ENCODE measurements around the gene SYT14. TPM values are rescaled to one million over a fixed set of nuclear protein-coding genes. Genes with fewer than 3 reads are reported as not detected.
"Not testable (repeated sequence)": the region's sequence is repeated elsewhere in the genome, so short reads cannot be mapped to it uniquely, and the experiment has no call there.

SYT14 gene
- total RNA-seq, 1 experiment from 2014 or later = 6.1 TPM

DNA sequence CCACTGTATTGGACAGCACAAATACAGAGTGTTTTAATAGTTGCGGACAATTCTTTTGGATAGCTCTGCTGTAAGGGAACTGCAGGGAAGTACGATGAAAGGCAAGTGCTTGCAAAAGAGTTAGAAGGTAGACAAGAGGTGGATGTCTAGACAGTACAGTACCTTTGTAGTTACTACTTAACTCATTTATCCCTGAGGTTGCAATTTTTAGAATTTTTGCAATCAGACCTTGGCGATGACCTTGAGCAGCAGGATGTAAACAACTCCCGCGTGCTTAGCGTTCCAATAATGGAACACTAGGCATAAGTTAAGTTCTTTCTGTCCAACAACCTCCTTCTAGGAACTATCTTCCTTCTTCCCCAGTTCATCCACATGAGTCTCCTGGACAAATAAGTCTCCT, 1.9 kb upstream of the SYT14 start:
- no peak for DNase-seq (ENCODE audit: low read depth)

DNA sequence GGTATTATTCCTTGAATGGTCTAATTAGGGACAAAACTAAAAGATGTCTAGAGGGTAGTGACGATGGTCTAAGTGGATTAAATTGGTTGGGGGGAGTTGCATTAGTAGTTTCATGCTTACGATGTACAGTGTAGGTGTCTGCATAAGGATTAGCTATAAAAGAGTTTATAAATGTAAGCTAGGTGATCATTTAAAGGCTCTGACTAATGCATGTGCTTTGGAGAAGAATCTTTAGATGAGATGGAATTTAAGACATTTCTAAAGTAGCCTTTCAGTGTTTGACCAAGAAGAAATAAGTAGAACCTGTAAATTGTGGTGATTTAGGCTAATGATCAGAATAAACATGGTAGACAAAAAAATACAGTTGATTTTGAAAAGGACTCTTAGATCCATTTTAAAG, 7.4 kb downstream of the SYT14 start:
- DNase-seq (ENCODE audit: low read depth) = no peak

DNA sequence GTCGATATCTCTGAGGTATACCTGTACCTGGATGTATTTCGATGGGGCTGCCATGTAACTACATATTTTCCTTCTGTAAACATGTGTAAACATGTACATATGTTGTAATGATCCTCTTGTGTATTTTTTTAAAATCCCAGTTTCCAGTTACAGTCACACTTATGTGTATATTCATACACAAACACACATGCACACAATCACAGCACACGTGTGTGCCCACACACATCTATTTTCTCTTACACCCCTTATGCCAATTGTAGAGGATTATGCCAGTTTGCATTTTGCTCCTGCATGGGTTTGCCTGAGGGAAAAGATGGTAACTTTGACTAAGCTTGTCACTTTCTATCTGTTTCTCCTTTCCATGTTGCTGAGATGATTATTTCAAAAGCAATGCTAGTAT, 10.1 kb downstream of the SYT14 start:
- DNase-seq (ENCODE audit: low read depth) = no peak

DNA sequence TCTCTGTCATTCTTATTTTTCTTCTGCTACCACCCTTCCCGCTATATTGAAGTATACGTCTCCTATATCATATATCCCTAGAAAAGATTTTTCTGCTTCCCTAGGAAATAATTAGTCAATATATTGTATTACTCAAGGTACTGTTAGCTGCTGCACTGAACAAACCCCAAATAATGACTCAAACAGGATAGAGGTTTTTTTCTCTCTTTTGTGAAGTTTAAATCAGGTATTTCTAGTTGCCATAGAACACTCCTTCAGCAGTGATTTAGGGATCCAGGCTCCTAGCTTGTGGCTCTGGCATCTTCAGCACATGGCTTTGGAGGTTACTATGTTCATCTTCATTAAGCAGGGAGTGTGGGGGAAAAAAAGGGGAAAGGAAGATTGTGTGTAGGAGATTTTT, 18.1 kb downstream of the SYT14 start:
- DNase-seq (ENCODE audit: low read depth) = no peak

DNA sequence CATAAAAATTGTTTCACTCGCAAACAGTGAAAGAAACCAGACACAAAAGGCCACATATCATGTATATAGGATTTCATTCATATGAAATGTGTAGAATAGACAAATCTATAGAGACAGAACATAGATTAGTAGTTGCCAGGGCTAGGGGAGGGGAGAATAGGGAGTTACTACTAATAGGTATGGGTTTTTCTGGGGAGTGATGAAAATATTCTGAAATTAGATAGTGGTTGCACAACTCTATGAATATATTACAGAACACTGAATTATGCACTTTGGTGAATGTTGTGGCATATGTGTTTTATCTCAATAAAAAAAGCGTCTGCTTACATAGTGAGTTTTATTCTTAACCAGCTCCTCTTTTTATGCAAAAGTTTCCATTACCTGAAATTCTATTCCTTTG, 21.6 kb downstream of the SYT14 start:
- DNase-seq (ENCODE audit: low read depth) = no peak

- DNase-seq (ENCODE audit: low read depth) = no peak
These were observed 22.9 kb downstream of the SYT14 start for GRCh38 chr1:209960926-209961325.

- no peak for DNase-seq (ENCODE audit: low read depth)
These were observed 24.4 kb downstream of the SYT14 start for GRCh38 chr1:209962388-209962787.

DNA sequence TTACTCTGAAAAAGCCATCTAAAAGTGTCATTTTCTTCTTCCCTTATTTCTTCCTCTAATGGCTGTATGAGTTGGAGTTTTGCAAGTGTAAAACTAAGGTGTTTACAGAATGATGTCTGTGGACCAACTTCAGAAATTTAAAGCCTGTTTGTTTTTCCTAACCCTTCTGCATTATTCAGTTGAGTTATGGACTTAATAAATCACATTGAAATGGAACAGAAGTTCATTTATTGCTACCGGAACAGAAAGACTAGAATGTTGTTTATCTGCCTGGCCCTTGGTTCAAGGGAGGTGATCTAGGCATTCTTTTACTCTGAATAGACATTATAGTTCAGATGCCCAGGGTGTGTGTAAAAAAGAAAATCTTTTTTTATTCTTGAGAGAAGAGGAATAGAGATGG, 24.8 kb downstream of the SYT14 start:
- peak; percentile 18 for DNase-seq (ENCODE audit: low read depth)

GRCh38 chr1:209965996-209966395, 28.0 kb downstream of the SYT14 start:
- no peak for DNase-seq (ENCODE audit: low read depth)

- not testable (repeated sequence) for DNase-seq (ENCODE audit: low read depth)
These were observed 40.7 kb downstream of the SYT14 start for GRCh38 chr1:209978721-209979120.

DNA sequence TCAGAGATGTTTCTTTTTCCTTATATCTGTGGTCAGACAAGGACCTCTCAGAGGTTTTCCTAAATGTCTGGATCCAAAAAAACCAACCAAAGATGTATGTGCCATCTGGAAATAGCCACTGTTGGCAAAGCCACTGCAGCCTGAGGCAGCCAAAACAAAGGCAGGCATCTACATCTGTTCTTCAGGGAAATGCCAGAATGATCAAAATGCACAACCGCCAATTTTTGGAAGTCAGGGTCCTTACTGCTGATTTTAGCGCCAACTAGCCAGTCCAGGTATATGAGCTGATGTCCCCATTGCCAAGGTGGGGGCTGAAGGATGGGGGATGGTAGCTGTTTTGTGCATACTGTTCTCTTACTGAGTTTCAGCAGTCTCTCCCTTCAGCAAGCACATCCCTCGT, 45.9 kb downstream of the SYT14 start:
- no peak for DNase-seq (ENCODE audit: low read depth)

DNA sequence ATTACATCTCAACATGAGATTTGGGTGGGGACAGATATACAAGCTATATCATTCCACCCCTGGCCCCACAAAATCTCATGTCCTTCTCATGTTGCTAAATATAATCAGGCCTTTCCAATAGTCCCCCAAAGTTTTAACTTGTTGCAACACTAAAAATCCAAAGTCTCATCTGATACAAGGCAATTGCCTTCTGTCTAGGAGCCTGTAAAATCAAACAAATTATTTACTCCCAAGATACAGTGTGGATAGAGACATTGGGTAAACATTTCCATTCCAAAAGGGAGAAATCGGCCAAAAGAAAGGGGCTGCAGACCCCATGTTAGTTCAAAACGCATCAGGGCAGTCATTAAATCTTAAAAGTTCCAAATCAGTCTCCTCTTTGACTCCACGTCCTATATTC, 47.0 kb downstream of the SYT14 start:
- DNase-seq (ENCODE audit: low read depth) = no peak

GRCh38 chr1:209988706-209989105, 50.7 kb downstream of the SYT14 start:
- peak; percentile 11 for DNase-seq (ENCODE audit: low read depth)

GRCh38 chr1:209989525-209989924, 51.5 kb downstream of the SYT14 start:
- DNase-seq (ENCODE audit: low read depth) = peak; percentile 28

DNA sequence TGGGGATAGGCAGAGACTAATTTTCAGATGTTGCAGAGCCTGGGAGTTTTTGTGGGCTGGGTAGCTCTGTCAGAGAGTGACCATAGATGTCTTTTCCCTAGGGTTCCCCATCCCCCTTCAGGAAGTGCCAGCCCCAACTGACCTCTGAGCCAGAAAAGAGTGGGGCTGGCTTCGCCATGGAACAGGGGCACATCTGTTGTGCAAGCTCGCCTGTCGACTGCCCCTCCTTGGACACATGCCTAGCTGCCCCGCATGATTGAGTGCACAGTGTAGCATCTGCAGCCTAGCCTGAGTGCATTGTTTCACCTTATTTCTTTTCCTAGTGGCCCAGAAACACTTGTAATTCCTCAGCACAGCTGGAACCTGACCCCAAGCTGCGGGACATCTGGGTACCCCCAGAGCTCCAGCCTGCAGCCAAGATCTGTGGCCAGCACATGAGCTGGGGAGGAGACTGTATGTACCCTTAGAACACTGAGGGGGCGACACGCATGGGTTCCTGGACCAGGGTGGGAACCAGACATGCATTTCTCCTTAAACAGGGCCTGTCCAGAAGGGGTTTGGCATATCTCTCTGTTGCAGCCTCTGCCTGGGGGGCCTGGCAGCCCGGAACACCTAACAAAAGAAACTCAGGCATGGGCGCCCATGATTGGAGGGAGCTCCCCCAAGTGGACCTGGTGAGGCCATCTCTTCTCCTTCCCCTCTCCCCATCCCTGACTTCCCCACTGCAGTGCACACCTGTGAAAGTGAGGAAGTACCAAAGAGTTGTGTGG, 55.2 kb downstream of the SYT14 start:
- DNase-seq (ENCODE audit: low read depth) = no peak

DNA sequence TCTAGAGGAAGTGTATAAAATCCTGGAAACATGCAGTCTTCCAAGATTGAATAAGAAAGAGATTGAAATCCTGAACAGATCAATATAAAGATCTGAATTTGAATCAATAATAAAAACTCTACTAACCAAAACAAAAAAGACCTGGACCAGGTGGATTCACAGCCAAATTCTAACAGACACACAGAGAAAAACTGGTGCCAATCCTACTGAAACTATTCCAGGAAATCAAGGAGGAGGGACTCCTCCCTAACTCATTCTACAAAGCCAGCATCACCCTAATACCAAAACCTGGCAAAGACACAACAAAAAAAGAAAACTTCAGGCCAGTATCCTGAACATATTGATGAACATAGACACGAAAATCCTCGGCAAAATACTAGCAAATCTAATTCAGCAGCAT, 58.3 kb downstream of the SYT14 start:
- no peak for DNase-seq (ENCODE audit: low read depth)

- DNase-seq (ENCODE audit: low read depth) = no peak
These were observed 61.0 kb downstream of the SYT14 start for GRCh38 chr1:209999005-209999404.

- DNase-seq (ENCODE audit: low read depth) = peak; percentile 63
These were observed 63.7 kb downstream of the SYT14 start for GRCh38 chr1:210001751-210002150.

- DNase-seq (ENCODE audit: low read depth) = no peak
These were observed 65.5 kb downstream of the SYT14 start for GRCh38 chr1:210003501-210003900.

GRCh38 chr1:210010161-210010560, 72.1 kb downstream of the SYT14 start:
- no peak for DNase-seq (ENCODE audit: low read depth)

DNA sequence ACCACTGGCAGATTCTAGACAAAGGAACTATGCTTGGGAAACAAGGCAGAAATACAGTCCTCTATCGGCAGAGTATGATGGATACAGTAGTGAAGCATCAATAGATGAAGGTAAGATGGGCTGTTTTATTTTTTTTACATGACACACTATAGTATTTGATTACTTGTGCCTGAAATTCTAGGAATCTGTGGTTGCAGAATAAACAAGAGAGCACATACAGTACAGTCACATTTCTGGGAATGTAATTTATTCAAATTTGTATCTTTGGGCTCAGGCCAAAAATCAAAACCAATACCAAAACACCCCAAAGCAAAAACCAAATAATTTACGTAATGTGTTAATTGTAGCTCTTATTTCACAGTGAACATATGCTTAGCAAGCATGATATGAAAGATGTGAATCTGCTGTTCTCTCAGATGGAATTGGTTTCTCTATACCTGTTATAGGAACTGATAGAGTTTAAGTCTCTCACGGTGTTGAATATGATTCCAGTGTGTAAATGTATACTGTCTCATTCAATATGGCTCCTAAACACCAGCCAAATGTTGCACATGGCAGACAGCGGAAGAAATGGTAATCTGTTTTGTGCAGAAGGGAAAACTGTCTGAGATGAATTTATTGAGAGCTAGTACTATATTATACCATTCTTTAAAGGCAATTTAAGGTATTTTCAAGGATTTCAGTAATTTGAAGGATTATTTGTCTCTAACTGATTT, 83.3 kb downstream of the SYT14 start:
- DNase-seq (ENCODE audit: low read depth) = no peak

- no peak for DNase-seq (ENCODE audit: low read depth)
These were observed 84.0 kb downstream of the SYT14 start for GRCh38 chr1:210022044-210022443.

- no peak for DNase-seq (ENCODE audit: low read depth)
These were observed 86.3 kb downstream of the SYT14 start for GRCh38 chr1:210024282-210024681.
